ENCODE results near the gene C2orf42. TPM values are rescaled to one million over a fixed set of nuclear protein-coding genes. Genes with fewer than 3 reads are reported as not detected.
"Not testable (repeated sequence)": the region's sequence is repeated elsewhere in the genome, so short reads cannot be mapped to it uniquely, and the experiment has no call there.

Gene C2orf42
- total and polyA plus RNA-seq, 2 of the 4 experiments (the other 2 are of a cell fraction): 7.5 to 31.5 TPM

- TF ChIP-seq MAFK (IDR thresholded peaks at IDR 0.05; ENCODE audit: low read depth, low read length) (no peak), MXI1 (IDR thresholded peaks at IDR 0.05; ENCODE audit: borderline replicate concordance, low read depth, low read length) (no peak), FOS (IDR thresholded peaks at IDR 0.05; ENCODE audit: low read depth, low read length) (no peak)
Measured at GRCh38 chr2:70132244-70133126, 58.3 kb downstream of the C2orf42 start (continued).

GRCh38 chr2:70131344-70132143 is 59.3 kb downstream of the C2orf42 start:
- H3K9ac ChIP-seq (ENCODE audit: low read depth, low read length); dilution Hi-C loops (cut with HindIII; ENCODE audit: low sequenced_read_pairs, unreplicated experiment); H3K9me3 ChIP-seq (ENCODE audit: control insufficient read depth, insufficient read depth, low read length); intact Hi-C loops (cut with micrococcal nuclease); H3K27ac ChIP-seq (ENCODE audit: insufficient read depth, low read length); H3K79me1 ChIP-seq (ENCODE audit: low read depth in 1 of 2, low read length in 2 of 2); DNase-seq; H2AK9ac ChIP-seq (replicated peaks; ENCODE audit: low read depth, low read length, poor library complexity); H3K27me3 ChIP-seq (ENCODE audit: control insufficient read depth, insufficient read depth, low read length); H3K9me1 ChIP-seq (ENCODE audit: insufficient read depth, low read length); ATAC-seq (ENCODE audit: low read depth); H2BK15ac ChIP-seq (ENCODE audit: low read depth, low read length); H3K36me3 ChIP-seq (ENCODE audit: control insufficient read depth, insufficient read depth, low read length); H3K18ac ChIP-seq (ENCODE audit: low read depth, low read length); H3K4me1 ChIP-seq (ENCODE audit: control insufficient read depth, insufficient read depth, low read length); H4K20me1 ChIP-seq (ENCODE audit: insufficient read depth, low read length); H2AFZ ChIP-seq (replicated peaks; ENCODE audit: low read length, poor library complexity); BruUV-seq (replicated peaks); H3K4me2 ChIP-seq (ENCODE audit: low read depth, low read length); H3K4me3 ChIP-seq (ENCODE audit: insufficient read depth, low read depth, low read length); H3K56ac ChIP-seq (ENCODE audit: extremely low read depth, insufficient read depth, low read length); H2AK5ac ChIP-seq (ENCODE audit: low read depth, low read length); H4K91ac ChIP-seq (ENCODE audit: insufficient read depth, low read depth, low read length): not testable (repeated sequence)
- in situ Hi-C loops (cut with MboI; ENCODE audit: low sequenced_read_pairs): loop anchor here (5.0 kb wide), 1 partner anchor 39 kb away; no protein-coding TSS in a partner anchor
- peak overlapping the region; percentile 39; the same call in 1 of the 2 replicates for H4K5ac ChIP-seq (ENCODE audit: low read depth, low read length)
- H3K14ac ChIP-seq (replicated peaks; ENCODE audit: low read depth, low read length): peak overlapping the region; percentile 63
- H3K23ac ChIP-seq (ENCODE audit: low read depth, low read length): peak overlapping the region; percentile 78; the same call in 1 of the 2 replicates
- peak overlapping the region; percentile 14; the same call in 1 of the 2 replicates for H2BK120ac ChIP-seq (ENCODE audit: low read depth, low read length)
- WGBS, 2 experiments (ENCODE audit: extremely low coverage in 2 of 2, insufficient read length in 1 of 2): 90% methylated on average over 4 of the region's 17 CpGs; no CpG with 5 or more reads in 1 of the 2 experiments
- H2BK20ac ChIP-seq (ENCODE audit: low read depth, low read length): peak overlapping the region; percentile 40; the same call in 1 of the 2 replicates
- peak overlapping the region; percentile 94 for H2BK5ac ChIP-seq (ENCODE audit: low read depth, low read length, poor library complexity, severe bottlenecking)
- peak overlapping the region; percentile 61 to 87; a peak in 3 of 4 replicates for H4K8ac ChIP-seq (ENCODE audit: low read depth in 2 of 2, low read length in 2 of 2)
- POLR2A ChIA-PET (ENCODE audit: unreplicated experiment): interaction anchor here (0.5 to 0.7 kb wide), 2 partner anchors 7 to 22 kb away, joined by 3 read pairs; no protein-coding TSS in a partner anchor
- peak overlapping the region; percentile 37; the same call in 1 of the 2 replicates for H3K4ac ChIP-seq (ENCODE audit: low read depth, low read length)
- CTCF ChIA-PET: interaction anchor here (0.6 to 1.0 kb wide), 3 partner anchors 42 to 86 kb away, joined by 3 to 4 read pairs (median 3); no protein-coding TSS in a partner anchor
